PC-9 (cell line): ENCODE measurements around the gene EZR. TPM values are rescaled to one million over a fixed set of nuclear protein-coding genes. Genes with fewer than 3 reads are reported as not detected.
"Not testable (repeated sequence)": the region's sequence is repeated elsewhere in the genome, so short reads cannot be mapped to it uniquely, and the experiment has no call there.

ENCODE experiments used
- BruUV-seq: library from RNA; stranded (reverse); fragments of 400-500 nt; replicated peaks from 2 replicates; lab custom pipeline; 2021; lab: Mats Ljungman, UMichigan
- CTCF ChIA-PET: fragments of 300-600 bp; sonication (Branson Sonifier 250); formaldehyde crosslinking; loops from one replicate; lab custom pipeline; 2022; ENCODE audit warnings: antibody characterized with exemption; lab: Charles Lee
- POLR2A ChIA-PET: fragments of 300-600 bp; sonication (Branson Sonifier 250); formaldehyde crosslinking; loops from one replicate; lab custom pipeline; 2022; ENCODE audit warnings: antibody characterized with exemption; ENCODE audit not compliant: unreplicated experiment; lab: Charles Lee
- DNase-seq, 2 experiments: peaks; one replicate each; pipeline versions ENCODE4 v3.0.0 to v3.0.0-alpha.2; 2015 to 2022; ENCODE audit warnings: mixed read lengths in 1 of 2
- H2AFZ ChIP-seq: fragments of 200-600 bp; sonication (generic); 2 replicates; pipeline ENCODE4 v1.8.1; 2017; ENCODE audit warnings: antibody characterized with exemption
- H3F3A ChIP-seq: fragments of 200-600 bp; sonication (generic); 2 replicates; pipeline ENCODE4 v1.8.1; 2017; ENCODE audit warnings: antibody characterized with exemption, mild to moderate bottlenecking, low read depth; ENCODE audit not compliant: insufficient read depth
- H3K27ac ChIP-seq: fragments of 200-600 bp; sonication (generic); 2 replicates; pipeline ENCODE4 v1.6.1; 2016; ENCODE audit warnings: mixed run types
- H3K27me3 ChIP-seq: fragments of 200-600 bp; sonication (generic); 2 replicates; pipeline ENCODE4 v1.6.1; 2016; ENCODE audit warnings: low read depth, mixed run types; ENCODE audit not compliant: insufficient read depth
- H3K36me3 ChIP-seq: fragments of 200-600 bp; sonication (generic); 2 replicates; pipeline ENCODE4 v1.6.1; 2016; ENCODE audit warnings: low read depth, mixed run types
- H3K4me1 ChIP-seq: fragments of 200-600 bp; sonication (generic); replicated peaks from 2 replicates; pipeline ENCODE4 v1.6.1; 2016; ENCODE audit warnings: mixed run types; ENCODE audit not compliant: insufficient read depth
- H3K4me2 ChIP-seq: fragments of 200-600 bp; sonication (generic); 2 replicates; pipeline ENCODE4 v1.6.1; 2017; ENCODE audit warnings: mixed run types
- H3K4me3 ChIP-seq: fragments of 200-600 bp; sonication (generic); 2 replicates; pipeline ENCODE4 v1.6.1; 2016; ENCODE audit warnings: mixed run types
- H3K79me2 ChIP-seq: fragments of 200-600 bp; sonication (generic); 2 replicates; pipeline ENCODE4 v1.6.1; 2017; ENCODE audit warnings: low read depth, mixed run types
- H3K9me2 ChIP-seq: fragments of 200-600 bp; sonication (generic); 2 replicates; pipeline ENCODE4 v1.8.1; 2017; ENCODE audit warnings: mild to moderate bottlenecking; ENCODE audit not compliant: insufficient read depth
- H3K9me3 ChIP-seq: fragments of 200-600 bp; sonication (generic); 2 replicates; pipeline ENCODE4 v1.8.1; 2016; ENCODE audit warnings: low read depth; ENCODE audit not compliant: insufficient read depth
- H4K20me1 ChIP-seq: fragments of 200-600 bp; sonication (generic); 2 replicates; pipeline ENCODE4 v1.8.1; 2017; ENCODE audit not compliant: insufficient read depth
- CTCF ChIP-seq: fragments of 200-600 bp; sonication (generic); conservative IDR thresholded peaks from 2 replicates; pipeline ENCODE4 v1.6.1; 2017; ENCODE audit warnings: mixed run types, antibody characterized with exemption, mild to moderate bottlenecking, moderate library complexity
- EZH2 ChIP-seq: fragments of 200-600 bp; sonication (generic); IDR thresholded peaks from 2 replicates; pipeline ENCODE4 v1.8.0; 2017; ENCODE audit warnings: antibody characterized with exemption, low read depth
- intact Hi-C: fragments of 100-400 bp; cut with micrococcal nuclease; formaldehyde crosslinking; loops from one replicate; pipeline ENCODE4 v1.10.0; 2022; ENCODE audit not compliant: unreplicated experiment
- total RNA-seq: library from RNA; stranded (reverse); gene quantifications from 2 replicates; pipeline ENCODE4 v1.2.3, GENCODE V29; 2021

Gene EZR
- total RNA-seq, 1 experiment from 2014 or later, result 240 TPM

GRCh38 chr6:158795516-158795915 lies 23.7 kb downstream of the EZR start:
- BruUV-seq, result no TSS peak
- Histone ChIP-seq H3F3A (peaks cover 100% of the 10 kb centered on the region), H3K4me3 (no peak overlapping the region), H3K36me3 (peaks cover 86% of the 10 kb centered on the region), H3K27ac (peak overlapping the region; percentile 34; the same call in 1 of the 2 replicates), H3K4me1 (peaks cover 96% of the 10 kb centered on the region), H3K79me2 (peaks cover 100% of the 10 kb centered on the region), H3K9me3 (no peaks in the 10 kb centered on the region), H4K20me1 (peaks cover 100% of the 10 kb centered on the region), H3K4me2 (peak overlapping the region; percentile 54), H2AFZ (no peak overlapping the region), H3K27me3 (no peaks in the 10 kb centered on the region), H3K9me2 (no peaks in the 10 kb centered on the region)
- intact Hi-C loops, result no loop called here
- CTCF ChIA-PET, result no interaction called here
- TF ChIP-seq EZH2, result no peak
- TF ChIP-seq CTCF, result no peak
- DNase-seq, result no peak
- POLR2A ChIA-PET, result interaction anchor here (0.6 kb wide), 1 partner anchor 653 kb away, joined by 4 read pairs; no protein-coding TSS in a partner anchor

GRCh38 chr6:158793432-158793831 lies 25.7 kb downstream of the EZR start:
- intact Hi-C loops, result no loop called here
- Histone ChIP-seq H3K79me2 (peaks cover 100% of the 10 kb centered on the region), H3K9me3 (no peaks in the 10 kb centered on the region), H4K20me1 (peaks cover 100% of the 10 kb centered on the region), H3K9me2 (no peaks in the 10 kb centered on the region), H3F3A (peaks cover 100% of the 10 kb centered on the region), H2AFZ (no peak overlapping the region), H3K27me3 (no peaks in the 10 kb centered on the region), H3K4me3 (no peak overlapping the region), H3K4me2 (peak overlapping the region; percentile 12), H3K4me1 (peaks cover 93% of the 10 kb centered on the region), H3K27ac (peak overlapping the region; percentile 52), H3K36me3 (peaks cover 87% of the 10 kb centered on the region)
- no peak for TF ChIP-seq EZH2
- TF ChIP-seq CTCF, result peak; percentile 64
- no TSS peak for BruUV-seq
- ChIA-PET CTCF (interaction anchor here (0.5 kb wide), 1 partner anchor 181 kb away, joined by 3 read pairs; no protein-coding TSS in a partner anchor), POLR2A (interaction anchor here (0.7 kb wide), 1 partner anchor 18 kb away, joined by 4 read pairs; no protein-coding TSS in a partner anchor)
- peak in 1 of 2 experiments; percentile 68 for DNase-seq

- H3K27me3 ChIP-seq, BruUV-seq, H2AFZ ChIP-seq, CTCF ChIA-PET, H3K9me3 ChIP-seq, DNase-seq, intact Hi-C loops, H3K9me2 ChIP-seq, H3K4me3 ChIP-seq: not testable (repeated sequence)
- Histone ChIP-seq H3K4me2 (peak overlapping the region; percentile 12; the same call in 1 of the 2 replicates), H4K20me1 (peaks cover 100% of the 10 kb centered on the region), H3K36me3 (peaks cover 87% of the 10 kb centered on the region), H3K4me1 (peaks cover 93% of the 10 kb centered on the region), H3K79me2 (peaks cover 100% of the 10 kb centered on the region), H3K27ac (peak overlapping the region; percentile 52), H3F3A (peaks cover 100% of the 10 kb centered on the region)
- POLR2A ChIA-PET, result interaction anchor here (0.6 kb wide), 1 partner anchor 210 kb away, joined by 23 read pairs; no protein-coding TSS in a partner anchor
Observed at GRCh38 chr6:158792505-158792904, 26.7 kb downstream of the EZR start.
